OCI-LY3 (cell line): ENCODE data around the gene PRDM16.

Experiments used
- H2AFZ ChIP-seq: fragments of 200-600, 300-600 bp; shearing (Covaris generic); 2 replicates; pipeline ENCODE4 v1.6.0; 2014; ENCODE audit warnings: antibody characterized with exemption, low read depth, low read length
- H3K27ac ChIP-seq: fragments of 200-600, 300-600 bp; sonication (generic); 2 replicates; pipeline ENCODE4 v1.5.1; 2014; ENCODE audit warnings: mild to moderate bottlenecking, low read length, moderate library complexity, mixed read lengths
- H3K27me3 ChIP-seq: fragments of 200-600, 300-600 bp; sonication (generic); 2 replicates; pipeline ENCODE4 v1.6.1; 2014; ENCODE audit warnings: low read depth, low read length, mixed read lengths
- H3K36me3 ChIP-seq: fragments of 200-600, 300-600 bp; sonication (generic); replicated peaks from 2 replicates; pipeline ENCODE3; 2014; ENCODE audit warnings: low read depth, low read length, mixed read lengths
- H3K4me1 ChIP-seq: fragments of 300-600, 200-600 bp; sonication (generic); 2 replicates; pipeline ENCODE4 v1.6.1; 2014; ENCODE audit warnings: low read length, mixed read lengths
- H3K4me2 ChIP-seq: fragments of 200-600, 300-600 bp; sonication (generic); 2 replicates; pipeline ENCODE4 v1.6.1; 2014; ENCODE audit warnings: low read length, mixed read lengths
- H3K4me3 ChIP-seq: fragments of 300-600, 200-600 bp; sonication (generic); 2 replicates; pipeline ENCODE4 v1.5.1; 2014; ENCODE audit warnings: antibody characterized with exemption, mild to moderate bottlenecking, low read length, moderate library complexity
- H3K79me2 ChIP-seq: fragments of 300-600, 200-600 bp; shearing (Covaris generic); 2 replicates; pipeline ENCODE4 v1.6.1; 2014; ENCODE audit warnings: mild to moderate bottlenecking, low read length, mixed read lengths
- H3K9ac ChIP-seq: fragments of 300-600, 200-600 bp; shearing (Covaris generic); 2 replicates; pipeline ENCODE4 v1.6.0; 2014; ENCODE audit warnings: mild to moderate bottlenecking, low read length, moderate library complexity
- H3K9me3 ChIP-seq: fragments of 200-600, 300-600 bp; shearing (Covaris generic); 2 replicates; pipeline ENCODE4 v1.6.1; 2014; ENCODE audit warnings: low read length, mixed read lengths; ENCODE audit not compliant: insufficient read depth
- H4K20me1 ChIP-seq: fragments of 200-600, 300-600 bp; sonication (generic); 2 replicates; pipeline ENCODE4 v1.6.1; 2016; ENCODE audit warnings: low read length, mixed read lengths; ENCODE audit not compliant: insufficient read depth
- CTCF ChIP-seq: fragments of 200-600, 300-600 bp; sonication (generic); IDR thresholded peaks from 2 replicates; pipeline ENCODE4 v1.5.1; 2014; ENCODE audit warnings: antibody characterized with exemption, low read length, low read depth
- EZH2phosphoT487 ChIP-seq: fragments of 200-600 bp; shearing (Covaris generic); IDR thresholded peaks from 2 replicates; pipeline ENCODE4 v1.6.1; 2018; ENCODE audit warnings: antibody characterized with exemption, mixed run types, low read depth

The PRDM16 gene

DNA sequence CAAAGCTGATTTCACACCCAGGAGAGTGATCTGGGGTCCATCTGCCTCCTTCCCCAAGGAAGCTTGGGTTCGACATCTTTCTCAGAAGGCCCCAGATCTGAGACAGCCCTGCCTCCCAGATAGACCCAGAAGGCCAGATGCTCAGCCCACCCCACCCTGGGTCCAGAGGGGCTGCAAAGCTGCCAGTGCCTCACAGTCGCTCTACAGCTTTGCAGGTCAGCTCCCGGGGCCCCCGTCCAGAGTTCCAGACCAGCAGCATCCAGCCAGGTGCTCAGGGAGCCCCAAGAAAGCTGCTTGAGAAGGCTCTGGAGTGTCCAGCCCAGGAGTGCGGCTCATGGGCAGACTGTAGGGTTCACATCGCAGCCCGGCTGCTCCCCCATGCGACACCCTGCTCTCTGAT, 242.7 kb downstream of the PRDM16 start:
- Histone ChIP-seq H3K4me1 (no peaks in the 10 kb centered on the region), H3K9ac (no peak overlapping the region), H4K20me1 (no peaks in the 10 kb centered on the region), H3K4me2 (no peak overlapping the region), H2AFZ (no peak overlapping the region), H3K9me3 (no peaks in the 10 kb centered on the region), H3K36me3 (no peaks in the 10 kb centered on the region), H3K27me3 (no peaks in the 10 kb centered on the region), H3K79me2 (no peaks in the 10 kb centered on the region), H3K4me3 (no peak overlapping the region), H3K27ac (no peak overlapping the region)
- no peak for TF ChIP-seq CTCF
- no peak for TF ChIP-seq EZH2phosphoT487

DNA sequence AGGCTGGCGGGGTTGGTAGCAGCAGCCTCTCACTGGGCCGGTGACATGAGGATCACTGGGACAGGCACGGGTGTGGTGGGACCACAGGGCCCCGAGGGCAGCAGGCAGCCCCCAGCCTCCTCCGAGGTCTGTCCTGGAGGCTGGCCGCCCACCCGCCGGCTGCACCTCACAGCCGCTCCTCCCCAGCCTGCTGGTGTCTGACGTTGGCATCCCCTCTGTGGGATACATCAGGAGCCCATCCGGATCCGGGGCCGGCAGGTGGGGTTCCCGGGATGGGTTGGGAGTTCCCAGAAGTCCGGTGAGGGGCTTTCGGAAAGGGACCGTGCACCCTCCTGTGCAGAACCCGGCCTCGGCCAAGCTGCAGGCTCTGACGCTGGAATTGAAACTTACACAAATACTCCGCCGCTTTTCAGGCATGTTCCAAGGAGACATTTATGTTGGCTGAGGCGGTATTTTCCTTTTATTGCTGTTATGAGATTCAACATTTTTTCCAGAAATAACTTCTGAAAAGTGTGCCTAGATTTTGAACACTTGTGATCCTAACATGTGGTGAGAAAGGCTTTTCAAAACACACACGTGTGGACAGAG, 243.4 kb downstream of the PRDM16 start:
- H3K9ac ChIP-seq, result no peak overlapping the region
- H3K4me3 ChIP-seq, result no peak overlapping the region
- no peak overlapping the region for H2AFZ ChIP-seq
- no peaks in the 10 kb centered on the region for H4K20me1 ChIP-seq
- no peak overlapping the region for H3K4me2 ChIP-seq
- no peaks in the 10 kb centered on the region for H3K4me1 ChIP-seq
- H3K9me3 ChIP-seq, result no peaks in the 10 kb centered on the region
- TF ChIP-seq EZH2phosphoT487 (no peak), CTCF (no peak)
- H3K36me3 ChIP-seq, result no peaks in the 10 kb centered on the region
- H3K27ac ChIP-seq, result no peak overlapping the region
- no peaks in the 10 kb centered on the region for H3K79me2 ChIP-seq
- H3K27me3 ChIP-seq, result no peaks in the 10 kb centered on the region

GRCh38 chr1:3312898-3313575, 244.0 kb downstream of the PRDM16 start:
- Histone ChIP-seq H3K27ac (no peak overlapping the region), H3K4me2 (no peak overlapping the region), H4K20me1 (no peaks in the 10 kb centered on the region), H3K36me3 (no peaks in the 10 kb centered on the region), H3K9ac (no peak overlapping the region), H3K4me1 (no peaks in the 10 kb centered on the region), H3K27me3 (no peaks in the 10 kb centered on the region), H3K4me3 (no peak overlapping the region), H2AFZ (no peak overlapping the region), H3K79me2 (no peaks in the 10 kb centered on the region), H3K9me3 (no peaks in the 10 kb centered on the region)
- TF ChIP-seq CTCF, result no peak
- TF ChIP-seq EZH2phosphoT487, result no peak

- Histone ChIP-seq H4K20me1 (no peaks in the 10 kb centered on the region), H3K27ac (no peak overlapping the region), H2AFZ (no peak overlapping the region), H3K36me3 (no peaks in the 10 kb centered on the region), H3K4me2 (no peak overlapping the region), H3K79me2 (no peaks in the 10 kb centered on the region), H3K4me1 (no peaks in the 10 kb centered on the region), H3K9me3 (no peaks in the 10 kb centered on the region), H3K9ac (no peak overlapping the region), H3K4me3 (no peak overlapping the region), H3K27me3 (no peaks in the 10 kb centered on the region)
- TF ChIP-seq CTCF (no peak), EZH2phosphoT487 (no peak)
These were observed 244.6 kb downstream of the PRDM16 start for GRCh38 chr1:3313576-3313950.
